Astrocyte (in vitro differentiated cells and primary cell): ENCODE data around the gene SYVN1.

Experiments used
- EZH2 ChIP-seq: IDR thresholded peaks from 2 replicates; pipeline ENCODE4 v1.6.1; 2012; ENCODE audit warnings: mild to moderate bottlenecking, low read length, inconsistent platforms; ENCODE audit not compliant: insufficient read depth
- TF ChIP-seq, protein P1 (sequence below): IDR thresholded peaks from 2 replicates; pipeline ENCODE4 v1.5.1; 2011; ENCODE audit warnings: low read depth, mild to moderate bottlenecking, inconsistent platforms, low read length, moderate library complexity; ENCODE audit not compliant: insufficient read depth

DNA sequence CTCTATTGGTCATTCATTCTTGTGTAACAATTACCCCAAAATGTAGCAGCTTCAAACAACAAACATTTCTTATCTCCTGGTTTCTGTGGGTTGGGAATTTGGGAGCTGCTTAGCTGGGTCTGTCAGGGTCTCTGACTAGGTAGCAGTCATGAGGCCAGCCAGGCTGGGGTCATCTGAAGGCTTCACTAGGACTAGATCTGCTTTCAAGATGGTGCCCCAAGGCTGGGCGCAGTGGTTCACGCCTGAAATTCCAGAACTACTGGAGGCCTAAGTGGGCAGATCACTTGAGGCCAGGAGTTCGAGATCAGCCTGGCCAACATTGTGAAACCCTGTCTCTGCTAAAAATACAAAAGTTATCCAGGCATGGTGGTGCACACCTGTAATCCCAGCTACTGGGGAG lies 22.6 kb upstream of the SYVN1 start:
- TF ChIP-seq, protein P1, sequence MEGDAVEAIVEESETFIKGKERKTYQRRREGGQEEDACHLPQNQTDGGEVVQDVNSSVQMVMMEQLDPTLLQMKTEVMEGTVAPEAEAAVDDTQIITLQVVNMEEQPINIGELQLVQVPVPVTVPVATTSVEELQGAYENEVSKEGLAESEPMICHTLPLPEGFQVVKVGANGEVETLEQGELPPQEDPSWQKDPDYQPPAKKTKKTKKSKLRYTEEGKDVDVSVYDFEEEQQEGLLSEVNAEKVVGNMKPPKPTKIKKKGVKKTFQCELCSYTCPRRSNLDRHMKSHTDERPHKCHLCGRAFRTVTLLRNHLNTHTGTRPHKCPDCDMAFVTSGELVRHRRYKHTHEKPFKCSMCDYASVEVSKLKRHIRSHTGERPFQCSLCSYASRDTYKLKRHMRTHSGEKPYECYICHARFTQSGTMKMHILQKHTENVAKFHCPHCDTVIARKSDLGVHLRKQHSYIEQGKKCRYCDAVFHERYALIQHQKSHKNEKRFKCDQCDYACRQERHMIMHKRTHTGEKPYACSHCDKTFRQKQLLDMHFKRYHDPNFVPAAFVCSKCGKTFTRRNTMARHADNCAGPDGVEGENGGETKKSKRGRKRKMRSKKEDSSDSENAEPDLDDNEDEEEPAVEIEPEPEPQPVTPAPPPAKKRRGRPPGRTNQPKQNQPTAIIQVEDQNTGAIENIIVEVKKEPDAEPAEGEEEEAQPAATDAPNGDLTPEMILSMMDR: no peak
- TF ChIP-seq EZH2: no peak
